Ureter (tissue), 1 donor: ENCODE data around the gene C2CD4C. TPM values are rescaled to one million over a fixed set of nuclear protein-coding genes. Genes with fewer than 3 reads are reported as not detected.
"Not testable (repeated sequence)": the region's sequence is repeated elsewhere in the genome, so short reads cannot be mapped to it uniquely, and the experiment has no call there.

Experiments
- DNase-seq: peaks from one replicate; pipeline ENCODE4 v3.0.0-alpha.2; 2020; ENCODE audit warnings: low spot score
- total RNA-seq: library from RNA; stranded (reverse); gene quantifications from one replicate; pipeline ENCODE4 v1.2.4, GENCODE V29; 2023
- donor health status: DM: yes; HTN: yes; CAD: no.

Gene C2CD4C
- total RNA-seq, 1 donor from 2014 or later, result 1.1 TPM

DNA sequence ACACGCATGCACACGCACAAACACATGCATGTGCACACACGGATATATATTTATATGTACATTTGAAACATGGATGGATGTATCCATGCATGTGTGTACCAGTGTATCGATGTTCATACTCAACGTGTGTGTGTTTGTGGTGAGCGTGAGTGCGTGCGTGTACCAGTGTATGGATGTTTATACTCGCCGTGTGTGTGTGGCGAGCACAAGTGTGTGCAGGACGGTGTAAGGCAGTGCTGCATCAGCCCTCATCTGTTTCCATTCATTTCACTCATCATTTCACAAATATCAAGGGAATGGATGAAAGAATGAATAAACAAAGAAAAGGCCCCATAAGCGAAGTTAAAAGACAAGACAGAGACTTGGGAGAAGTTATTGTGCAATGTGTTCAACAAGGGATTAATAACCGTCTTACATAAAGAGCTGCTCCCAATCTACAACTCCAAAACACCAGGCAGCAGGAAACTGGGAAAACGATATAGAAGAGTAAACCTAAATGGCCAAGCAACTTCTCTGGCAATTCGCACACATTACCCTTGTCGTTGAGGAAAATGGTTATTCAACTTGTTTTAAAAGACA, 42.7 kb downstream of the C2CD4C start:
- DNase-seq, result no peak

GRCh38 chr19:364496-365287, 44.3 kb downstream of the C2CD4C start:
- no peak for DNase-seq

DNA sequence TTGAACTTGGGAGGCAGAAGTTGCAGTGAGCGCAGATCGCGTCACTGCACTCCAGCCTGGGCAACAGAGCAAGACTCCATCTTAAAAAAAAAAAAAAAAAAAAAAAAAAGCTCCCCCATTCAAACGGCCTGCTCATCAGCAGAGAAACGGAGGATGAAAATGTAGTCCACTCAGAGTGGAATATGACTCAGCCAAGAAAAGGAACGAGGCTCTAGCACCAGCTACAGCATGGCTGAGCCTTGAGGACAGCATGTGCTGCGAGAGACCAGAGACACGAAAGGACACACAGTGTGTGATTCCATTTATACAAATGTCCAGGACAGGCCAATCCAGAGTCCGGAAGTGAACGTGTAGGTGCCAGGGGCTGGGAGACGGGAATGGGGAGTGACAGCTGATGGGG, 46.3 kb downstream of the C2CD4C start:
- no peak for DNase-seq

- no peak for DNase-seq
These were observed 46.8 kb downstream of the C2CD4C start for GRCh38 chr19:362154-362553.

DNA sequence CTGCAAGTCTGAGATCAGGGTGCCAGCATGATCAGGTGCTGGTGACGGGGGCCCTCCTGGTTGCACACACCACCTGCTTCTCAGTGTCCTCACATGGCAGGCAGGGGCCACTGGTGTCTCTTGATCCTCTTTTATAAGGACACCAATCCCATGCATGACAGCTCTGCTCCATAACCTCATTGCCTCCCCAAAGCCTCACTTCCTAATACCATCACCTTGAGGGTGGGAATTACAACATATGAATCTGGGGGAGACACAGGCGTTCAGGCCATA, 49.4 kb downstream of the C2CD4C start:
- no peak for DNase-seq

DNA sequence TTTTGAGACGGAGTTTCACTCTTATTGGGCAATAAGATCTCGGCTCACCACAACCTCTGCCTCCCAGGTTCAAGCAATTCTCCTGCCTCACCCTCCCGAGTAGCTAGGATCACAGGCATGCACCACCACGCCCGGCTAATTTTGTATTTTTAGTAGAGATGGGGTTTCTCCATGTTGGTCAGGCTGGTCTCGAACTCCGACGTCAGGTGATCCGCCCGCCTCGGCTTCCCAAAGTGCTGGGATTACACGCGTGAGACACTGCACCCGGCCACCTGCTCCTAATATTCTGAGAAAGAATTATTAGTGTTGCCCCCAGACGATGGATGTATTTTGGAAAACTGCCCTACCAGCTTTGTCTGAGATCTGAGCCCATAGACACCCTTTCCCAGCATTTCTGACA, 53.4 kb downstream of the C2CD4C start:
- DNase-seq, result not testable (repeated sequence)

Other genes starting within 250 kb of the C2CD4C start
- gene PLPP2, start 117.7 kb downstream of the C2CD4C start, total RNA-seq, result 64.5 TPM
- 37.9 TPM for gene MIER2, start 64.4 kb downstream of the C2CD4C start, total RNA-seq
- gene SHC2, start 51.9 kb upstream of the C2CD4C start, total RNA-seq, result 27.6 TPM
- gene MADCAM1, start 87.3 kb upstream of the C2CD4C start, total RNA-seq, result 0.49 TPM
- gene TPGS1, start 98.3 kb upstream of the C2CD4C start, total RNA-seq, result 11.2 TPM
- gene CDC34, start 122.6 kb upstream of the C2CD4C start, total RNA-seq, result 30.8 TPM
- gene GZMM, start 134.9 kb upstream of the C2CD4C start, total RNA-seq, result 0.83 TPM
- gene BSG, start 163.4 kb upstream of the C2CD4C start, total RNA-seq, result 273 TPM
- gene HCN2, start 180.7 kb upstream of the C2CD4C start, total RNA-seq, result not detected
- 56.4 TPM for gene POLRMT, start 224.4 kb upstream of the C2CD4C start, total RNA-seq
- gene FGF22, start 230.7 kb upstream of the C2CD4C start, total RNA-seq, result 0.29 TPM